ENCODE measurements around the gene MKKS. TPM values are rescaled to one million over a fixed set of nuclear protein-coding genes. Genes with fewer than 3 reads are reported as not detected.
A peak's percentile ranks its signal among the peaks of the same experiment; 100 is the strongest.

The MKKS gene
- total RNA-seq, 1 experiment from 2014 or later: 11.2 TPM

GRCh38 chr20:10369723-10370090 is 64.3 kb downstream of the MKKS start:
- DNase-seq (ENCODE audit: low spot score): no peak

DNA sequence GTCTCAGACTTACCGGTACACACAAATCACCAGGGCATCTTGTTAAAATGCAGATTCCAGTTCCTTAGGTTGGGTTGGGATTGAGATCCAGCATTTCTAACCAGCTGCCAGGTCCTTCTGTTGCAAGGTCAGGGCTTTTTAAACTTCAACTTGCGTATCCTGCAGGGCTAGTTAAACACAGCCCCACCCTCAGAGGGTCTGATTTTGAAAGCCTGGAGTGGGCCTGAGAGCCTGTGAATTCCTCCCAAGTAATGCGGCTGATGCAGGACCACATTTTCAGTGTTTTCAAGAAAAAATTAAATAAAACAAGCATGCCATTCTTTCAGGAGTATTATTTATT is 65.3 kb downstream of the MKKS start:
- no peak for DNase-seq (ENCODE audit: low spot score)

DNA sequence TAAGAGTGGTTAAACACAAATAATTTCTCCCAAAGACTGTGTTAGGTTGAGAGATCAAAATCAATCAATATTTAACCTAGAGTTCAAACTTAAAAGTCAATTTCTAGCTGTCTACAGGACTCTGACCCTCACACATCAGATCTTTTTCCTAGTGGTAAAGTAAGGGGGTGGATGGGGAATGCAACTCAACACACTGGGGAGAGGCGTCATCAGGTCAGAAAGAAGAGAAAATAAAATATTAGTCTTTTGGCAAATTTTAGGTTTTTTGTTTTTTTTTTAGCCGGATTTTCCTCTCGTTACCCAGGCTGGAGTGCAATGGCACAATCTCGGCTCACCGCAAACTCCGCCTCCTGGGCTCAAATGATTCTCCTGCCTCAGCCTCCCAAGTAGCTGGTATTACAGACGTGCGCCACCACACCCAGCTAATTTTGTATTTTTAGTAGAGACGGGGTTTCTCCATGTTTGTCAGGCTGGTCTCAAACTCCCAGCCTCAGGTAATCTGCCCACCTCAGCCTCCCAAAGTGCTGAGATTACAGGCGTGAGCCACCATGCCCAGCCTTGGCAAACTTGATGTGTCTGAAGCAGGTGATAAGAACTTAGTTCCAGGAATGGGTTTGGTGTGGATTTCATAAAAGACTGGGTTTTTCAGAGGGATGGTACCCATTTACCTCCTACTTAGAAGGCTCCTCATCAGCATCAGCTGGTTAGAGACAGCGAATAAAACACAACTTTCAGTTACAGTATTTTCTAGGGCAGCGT is 65.9 kb downstream of the MKKS start:
- no peak for DNase-seq (ENCODE audit: low spot score)

DNA sequence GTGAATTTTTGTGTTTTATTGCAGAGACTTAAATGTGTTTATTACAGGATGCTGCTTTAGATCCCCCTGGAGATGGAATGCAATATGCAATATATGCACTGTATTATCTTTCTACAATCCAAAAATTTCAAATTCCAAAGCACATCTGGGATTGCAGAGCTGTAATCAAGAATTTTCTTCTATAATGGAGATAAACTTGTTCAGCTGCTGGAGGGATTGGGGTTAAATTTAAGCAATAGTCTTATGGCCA is 66.4 kb downstream of the MKKS start:
- DNase-seq (ENCODE audit: low spot score): no peak

DNA sequence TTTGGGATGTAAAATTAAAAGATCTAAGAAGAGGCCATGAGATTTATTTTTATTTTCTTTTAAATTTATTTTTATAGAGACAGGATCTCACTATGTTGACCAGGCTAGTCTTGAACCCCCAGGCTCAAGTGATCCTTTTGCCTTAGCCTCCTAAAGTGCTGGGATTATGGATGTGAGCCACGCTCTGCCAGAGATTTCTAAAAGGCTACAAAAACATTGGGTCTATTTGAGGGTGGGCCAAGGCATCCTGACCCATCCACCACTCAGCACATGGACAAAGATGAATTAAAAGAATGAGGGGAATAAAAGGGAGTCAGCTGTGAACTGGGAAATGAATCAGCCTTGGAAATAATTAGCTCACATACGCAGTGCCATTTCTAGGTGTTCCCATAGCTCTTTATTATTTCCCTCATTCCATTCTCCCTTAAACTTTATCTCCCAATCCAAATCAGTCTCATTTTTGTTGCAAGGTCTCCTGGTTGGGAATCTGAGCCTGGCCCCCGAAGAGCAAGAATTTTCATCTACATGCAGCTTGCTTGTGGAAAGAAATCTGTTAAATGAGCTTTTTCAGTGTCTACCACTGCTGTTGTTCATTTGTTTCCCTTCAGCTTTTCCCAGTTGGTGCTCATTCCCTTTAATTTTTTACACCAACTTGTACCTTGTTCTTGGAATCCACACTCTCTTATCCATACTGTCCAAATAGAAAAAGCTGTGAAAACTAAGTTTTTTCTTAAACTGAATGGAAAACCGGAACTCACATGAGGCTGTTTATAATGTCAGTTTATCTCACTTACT is 66.9 kb downstream of the MKKS start:
- DNase-seq (ENCODE audit: low spot score): no peak

DNA sequence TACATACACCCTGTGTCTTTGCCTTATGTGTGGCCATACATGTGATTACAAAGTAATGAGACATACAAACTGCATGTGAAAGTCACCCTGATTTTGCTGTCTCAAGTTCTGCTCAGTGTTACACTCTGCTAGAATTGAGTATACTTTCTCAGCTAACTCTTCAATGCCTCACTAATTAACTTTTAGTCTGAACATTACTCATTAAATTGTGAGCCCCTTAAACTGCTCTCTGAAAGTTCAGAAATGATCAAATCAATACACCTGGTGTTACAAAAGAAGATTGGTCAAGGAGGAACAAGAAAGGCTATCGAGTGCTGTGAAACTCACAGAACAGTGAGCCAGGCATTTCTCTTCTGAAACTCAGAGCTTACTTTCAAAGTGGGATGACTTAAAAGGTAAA is 71.3 kb downstream of the MKKS start:
- DNase-seq (ENCODE audit: low spot score): no peak

GRCh38 chr20:10360878-10361277 is 73.1 kb downstream of the MKKS start:
- peak; percentile 34 for DNase-seq (ENCODE audit: low spot score)

DNA sequence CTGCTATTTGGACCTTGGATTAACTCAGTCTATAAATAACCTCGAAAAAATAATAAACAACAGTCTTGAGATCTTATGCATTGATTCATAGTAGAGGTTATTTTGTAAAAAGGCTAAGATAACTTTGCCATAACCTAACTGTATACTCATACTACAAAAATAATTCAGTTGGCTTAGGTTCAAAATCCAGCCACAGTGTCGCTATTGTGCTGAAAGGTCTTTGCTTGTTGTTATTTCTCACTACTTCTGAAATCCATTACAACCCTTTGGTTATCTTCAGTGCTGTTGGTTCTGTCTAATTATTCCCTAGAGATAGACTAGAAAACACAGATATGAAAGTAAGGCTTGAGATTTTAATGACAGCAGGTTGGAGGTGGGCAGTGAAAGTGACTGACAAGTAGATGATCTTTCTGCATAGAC is 74.4 kb downstream of the MKKS start:
- DNase-seq (ENCODE audit: low spot score): no peak

GRCh38 chr20:10357974-10358373 is 76.0 kb downstream of the MKKS start:
- DNase-seq (ENCODE audit: low spot score): no peak

DNA sequence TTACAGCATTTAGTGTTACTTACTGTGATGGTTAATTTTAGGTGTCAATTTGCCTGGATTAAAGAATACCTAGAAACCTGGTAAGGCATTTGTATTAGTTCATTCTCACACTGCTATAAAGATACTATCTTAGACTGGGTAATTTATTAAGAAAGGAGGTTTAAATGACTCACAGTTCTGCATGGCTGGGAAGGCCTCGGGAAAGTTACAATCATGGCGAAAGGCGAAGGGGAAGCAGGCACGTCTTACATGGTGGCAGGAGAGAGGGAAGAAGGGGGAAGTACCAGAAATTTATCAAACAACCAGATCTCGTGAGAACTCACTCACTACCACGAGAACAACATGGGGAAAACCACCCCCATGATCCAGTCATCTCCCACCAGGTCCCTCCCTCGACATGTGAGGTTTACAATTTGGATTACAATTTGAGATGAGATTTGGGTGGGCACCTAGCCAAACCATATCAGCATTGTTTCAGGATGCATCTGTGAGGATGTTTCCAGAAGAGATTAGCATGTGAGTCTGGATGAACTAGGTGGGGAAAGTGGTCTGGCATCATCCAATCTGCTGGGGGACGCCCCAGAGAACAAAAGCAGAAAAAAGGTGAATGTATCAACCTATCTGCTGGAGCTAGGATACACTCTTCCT is 76.8 kb downstream of the MKKS start:
- no peak for DNase-seq (ENCODE audit: low spot score)

- no peak for DNase-seq (ENCODE audit: low spot score)
These were observed 77.4 kb downstream of the MKKS start for GRCh38 chr20:10356628-10357027.

GRCh38 chr20:10352934-10353824 is 80.8 kb downstream of the MKKS start:
- peak; percentile 40 for DNase-seq (ENCODE audit: low spot score)

Other genes with a start within 250 kb of the MKKS start
- gene SNAP25, start 215.4 kb downstream of the MKKS start, total RNA-seq (2014; rRNA removed; shearing (Covaris generic)): 0.12 TPM in 1 of 2 replicates, not detected in the other
- gene SLX4IP, start 1.1 kb upstream of the MKKS start, total RNA-seq (2014; rRNA removed; shearing (Covaris generic)): 5.7 and 5.9 TPM in 2 replicates
- 6.2 and 9.4 TPM in 2 replicates for gene JAG1, start 239.8 kb upstream of the MKKS start, total RNA-seq (2014; rRNA removed; shearing (Covaris generic))